Stimulated activated CD8-positive, alpha-beta memory T cell treated with anti-CD3 and anti-CD28 coated beads, Interleukin-4, amount 100 ng/mL, for 24 hours (primary cell): ENCODE data around the gene SMIM36.
"Not testable (repeated sequence)": the region's sequence is repeated elsewhere in the genome, so short reads cannot be mapped to it uniquely, and the experiment has no call there.

ENCODE experiments used
- DNase-seq: peaks from one replicate; pipeline ENCODE4 v3.0.0-alpha.2; 2020; ENCODE audit warnings: low read depth

SMIM36 gene

DNA sequence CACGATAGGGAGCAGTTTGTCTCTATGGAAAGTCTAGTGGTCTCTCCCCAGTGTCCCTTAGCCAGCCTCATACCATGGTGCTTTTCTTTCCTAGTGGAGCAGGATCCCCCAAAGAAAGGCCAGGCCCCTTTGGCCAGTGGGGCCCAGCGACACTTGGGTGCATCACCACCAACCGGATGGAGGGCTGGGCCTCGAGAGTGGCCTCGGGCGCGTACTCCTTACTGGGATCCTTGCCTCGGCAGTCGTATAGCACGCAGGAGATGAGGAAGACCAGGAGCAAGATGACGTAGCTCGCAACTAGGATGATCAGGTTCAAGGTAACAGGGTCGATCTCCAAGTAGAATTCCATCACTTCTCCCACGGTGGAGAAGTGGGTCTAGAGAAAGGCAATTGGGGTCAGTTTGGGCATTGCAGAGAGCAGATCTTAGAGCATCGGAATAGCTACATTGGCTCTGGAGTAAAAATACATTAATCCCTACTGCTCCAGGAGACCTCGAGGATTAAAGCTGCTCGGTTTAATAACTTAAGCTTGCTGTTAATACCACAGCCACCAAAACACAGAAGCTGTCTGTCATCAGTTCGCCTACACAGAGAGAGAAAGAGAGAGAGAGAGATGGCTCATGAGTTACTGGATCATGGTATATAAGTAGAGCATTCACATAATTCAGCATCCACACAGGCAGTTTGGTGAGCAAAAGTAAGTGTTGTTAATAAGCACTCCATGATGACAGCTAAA lies at the start of gene SMIM36:
TSS of gene SMIM36 (minus strand) at position 467 of the 736 bp plus-strand sequence.
- DNase-seq = no peak

DNA sequence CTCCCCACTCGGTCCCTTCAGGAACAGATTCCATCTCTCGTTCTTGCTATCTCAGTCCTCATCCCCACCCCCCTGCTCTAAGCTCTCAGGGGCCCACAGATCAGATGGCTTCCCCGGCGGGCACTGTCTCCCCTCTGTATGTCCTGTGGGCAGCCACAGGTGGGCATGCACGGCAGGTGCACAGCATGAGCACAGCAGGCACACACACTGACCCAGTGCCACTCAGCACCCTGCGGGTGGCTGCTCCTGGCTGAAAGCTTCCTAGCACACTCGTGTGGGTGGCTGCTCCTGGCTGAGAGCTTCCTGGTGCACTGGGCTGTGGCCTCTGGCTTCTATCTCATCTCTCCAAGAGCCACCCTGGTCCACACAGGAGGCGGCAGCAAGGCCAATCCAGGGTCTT lies 44.5 kb upstream of the SMIM36 start:
- no peak for DNase-seq

DNA sequence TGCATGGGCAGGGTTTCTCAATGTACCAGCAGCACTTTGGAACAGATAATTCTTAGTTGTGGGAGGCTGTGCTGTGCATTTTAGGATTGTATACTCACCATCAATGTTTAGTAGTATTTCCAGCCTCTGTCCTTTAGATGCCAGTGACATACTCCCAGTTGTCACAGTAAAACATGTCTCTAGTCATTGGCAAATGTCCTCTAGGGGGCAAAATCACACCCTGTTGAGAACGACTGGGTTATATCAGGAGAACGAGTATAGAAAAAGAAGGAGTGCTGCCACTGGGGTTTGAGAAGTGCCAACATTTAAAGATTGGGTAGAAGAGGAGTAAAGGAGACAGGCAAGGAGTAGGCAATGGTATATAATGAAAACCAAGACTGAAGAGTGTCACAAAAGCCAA lies 37.9 kb upstream of the SMIM36 start:
- DNase-seq = no peak

DNA sequence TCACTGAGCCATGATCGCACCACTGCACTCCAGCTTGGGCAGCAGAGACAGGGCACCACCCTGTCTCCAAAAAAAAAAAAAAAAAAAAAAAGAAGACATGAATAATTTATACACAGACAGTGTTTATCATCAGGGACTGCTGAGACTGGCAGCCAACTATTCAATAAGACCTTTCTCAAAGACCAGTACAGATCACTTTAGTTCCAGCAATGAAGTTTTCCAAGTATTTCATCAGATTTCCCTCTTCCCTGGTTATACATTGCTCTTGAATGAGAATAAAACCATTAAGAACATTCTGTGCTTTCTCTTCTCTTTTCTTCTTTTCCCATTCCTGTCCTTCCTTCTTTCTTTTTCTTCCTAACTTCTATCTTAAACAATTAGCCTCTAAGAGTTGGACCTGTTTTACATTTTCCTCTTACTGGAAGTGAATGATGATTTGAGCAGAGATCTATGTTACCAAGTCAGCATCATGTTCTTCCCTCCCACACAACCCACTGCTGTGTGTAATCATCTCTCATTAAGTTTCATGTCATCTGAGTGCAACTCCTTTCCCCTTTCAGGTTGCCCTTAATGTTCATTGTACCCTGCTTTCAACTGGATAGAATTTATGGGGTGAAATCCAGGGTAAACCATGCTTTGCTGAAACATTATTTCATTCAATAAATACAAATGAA lies 35.9 kb upstream of the SMIM36 start:
- no peak for DNase-seq

DNA sequence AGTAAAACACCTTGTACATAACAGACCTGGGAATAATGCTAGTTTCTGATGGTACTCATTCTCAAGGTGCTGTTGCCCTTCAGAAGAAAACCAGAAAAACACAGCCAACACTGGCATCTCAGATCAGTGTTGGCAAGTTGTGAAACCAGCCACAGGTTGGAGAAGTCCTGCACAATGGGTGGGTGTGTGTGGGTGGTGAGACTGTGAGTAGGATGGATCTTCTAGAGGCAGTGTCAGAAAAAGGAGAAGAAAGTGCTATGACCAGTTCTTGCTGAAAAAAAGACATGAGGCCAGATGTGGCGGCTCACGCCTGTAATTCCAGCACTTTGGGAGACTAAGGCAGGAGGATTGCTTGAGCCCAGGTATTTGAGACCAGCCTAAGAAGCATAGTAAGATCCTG lies 35.2 kb upstream of the SMIM36 start:
- no peak for DNase-seq

DNA sequence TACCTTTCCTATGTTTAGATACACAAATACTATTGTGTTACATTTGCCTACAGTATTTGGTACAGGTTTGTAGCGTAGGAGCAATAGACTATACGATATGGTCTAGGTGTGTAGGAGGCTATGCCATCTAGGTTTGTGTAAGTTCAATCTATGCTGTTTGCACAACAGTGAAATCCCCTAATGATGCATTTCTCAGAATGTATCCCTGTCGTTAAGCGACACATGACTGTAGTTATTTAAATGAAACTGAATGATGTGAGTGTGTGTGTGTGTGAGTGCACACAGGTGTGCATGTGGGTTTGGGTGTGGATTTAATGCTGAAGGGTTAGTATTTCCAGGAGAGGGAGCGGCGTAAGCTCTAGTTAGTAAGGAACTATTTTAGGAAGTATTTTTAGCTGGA lies 34.6 kb upstream of the SMIM36 start:
- no peak for DNase-seq

DNA sequence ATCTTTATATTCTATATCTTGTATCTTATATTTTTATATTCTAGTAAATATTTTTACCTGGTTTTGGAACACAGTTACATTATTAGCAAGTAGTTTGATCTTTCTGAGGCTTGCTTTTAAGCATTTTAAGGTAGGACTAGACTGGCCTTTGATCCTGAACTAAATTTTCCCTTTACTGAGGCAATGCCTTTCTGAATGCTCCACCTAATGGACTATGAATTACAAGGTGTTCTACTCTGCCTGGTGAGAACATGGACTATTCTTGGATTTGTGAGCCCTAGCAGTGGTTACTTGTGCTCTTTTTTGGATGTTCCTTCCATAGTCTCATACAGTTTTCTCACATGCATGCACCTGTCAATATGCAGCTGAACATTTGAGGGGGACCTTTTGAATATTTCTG lies 32.5 kb upstream of the SMIM36 start:
- DNase-seq = no peak

DNA sequence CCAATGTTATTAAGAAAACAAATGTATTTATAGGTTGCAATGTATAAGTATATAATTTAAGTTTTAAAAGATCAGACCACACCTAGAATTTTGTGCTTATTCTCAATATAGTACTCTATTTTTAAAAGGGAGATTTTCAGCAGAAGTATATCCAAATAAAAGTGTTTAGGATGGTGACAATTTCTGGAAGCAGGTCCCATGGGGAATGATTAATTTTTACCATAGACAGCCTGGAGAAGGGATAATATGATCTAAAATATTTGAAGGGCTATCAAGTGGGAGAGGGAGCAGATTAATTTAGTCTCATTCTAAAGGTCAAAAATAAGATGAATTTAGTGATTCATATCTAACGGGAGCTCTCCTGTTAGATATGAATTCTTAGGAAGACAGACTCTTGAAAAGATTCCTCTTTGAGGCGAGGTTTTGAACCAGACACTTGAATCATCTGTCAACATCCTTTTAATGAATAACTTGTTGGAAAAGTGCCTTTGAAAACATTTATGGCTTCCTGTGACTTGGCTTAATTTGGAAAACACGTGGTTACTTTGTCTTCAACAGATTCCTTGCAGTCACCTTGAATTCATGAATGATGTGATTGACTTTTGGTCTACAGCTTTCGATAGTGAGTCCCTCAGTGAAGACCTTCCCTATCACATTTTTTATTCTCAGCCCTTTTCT lies 29.3 kb upstream of the SMIM36 start:
- DNase-seq = no peak

DNA sequence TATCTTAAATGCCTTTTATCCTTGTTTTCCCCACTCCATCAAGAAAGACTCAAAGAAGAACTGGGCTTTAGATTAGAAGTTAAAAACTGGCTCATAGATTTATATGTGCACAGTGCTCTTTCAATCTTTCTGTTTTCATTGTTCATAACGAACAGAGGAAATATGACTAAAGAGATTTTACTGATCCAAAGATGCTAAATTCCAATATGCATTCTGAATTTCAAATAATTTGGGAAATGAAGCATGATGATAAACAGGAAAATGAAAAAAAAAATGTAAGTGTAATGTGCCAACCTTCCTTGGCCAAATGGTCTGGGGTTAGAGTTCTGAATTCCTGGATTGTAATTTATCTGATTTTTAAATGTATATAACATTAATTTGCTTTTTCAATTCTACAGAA lies 25.0 kb upstream of the SMIM36 start:
- DNase-seq = no peak

DNA sequence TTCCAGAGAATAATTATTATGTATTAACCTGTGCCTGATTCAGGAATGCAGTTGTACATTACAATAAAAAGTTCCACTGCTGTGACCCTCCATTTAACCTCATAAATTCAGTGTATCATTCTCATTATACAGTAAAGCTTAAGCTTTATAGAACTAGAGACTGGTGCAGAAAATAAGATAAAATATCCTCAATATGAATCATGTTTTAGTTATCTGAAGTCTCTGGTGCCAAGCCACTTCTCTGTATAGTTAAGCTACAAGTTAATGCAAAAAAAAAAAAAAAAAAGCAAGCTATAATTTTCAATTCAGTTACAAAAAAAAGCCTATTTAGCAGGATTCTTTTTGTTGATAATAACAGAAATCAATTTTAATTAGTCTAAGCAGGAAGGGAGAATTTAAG lies 22.4 kb upstream of the SMIM36 start:
- DNase-seq = no peak

DNA sequence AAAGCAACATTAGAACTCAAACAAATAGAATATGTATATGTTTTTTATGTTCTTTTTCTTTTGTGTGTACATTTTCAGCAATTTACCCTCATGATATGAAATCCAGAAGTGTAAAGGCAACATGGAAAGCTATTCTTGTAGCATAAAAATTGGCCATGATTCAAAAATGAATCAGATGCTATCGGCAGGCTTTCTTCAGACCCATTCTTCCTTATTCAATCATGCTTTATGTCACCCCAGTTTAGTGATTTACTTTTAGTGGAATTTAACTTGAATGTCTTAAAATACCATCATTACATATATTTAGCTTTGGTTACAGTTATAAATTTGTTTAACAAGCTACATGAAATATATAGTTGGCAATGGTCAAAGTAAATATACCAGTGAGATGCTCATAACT lies 21.4 kb upstream of the SMIM36 start:
- DNase-seq = no peak

DNA sequence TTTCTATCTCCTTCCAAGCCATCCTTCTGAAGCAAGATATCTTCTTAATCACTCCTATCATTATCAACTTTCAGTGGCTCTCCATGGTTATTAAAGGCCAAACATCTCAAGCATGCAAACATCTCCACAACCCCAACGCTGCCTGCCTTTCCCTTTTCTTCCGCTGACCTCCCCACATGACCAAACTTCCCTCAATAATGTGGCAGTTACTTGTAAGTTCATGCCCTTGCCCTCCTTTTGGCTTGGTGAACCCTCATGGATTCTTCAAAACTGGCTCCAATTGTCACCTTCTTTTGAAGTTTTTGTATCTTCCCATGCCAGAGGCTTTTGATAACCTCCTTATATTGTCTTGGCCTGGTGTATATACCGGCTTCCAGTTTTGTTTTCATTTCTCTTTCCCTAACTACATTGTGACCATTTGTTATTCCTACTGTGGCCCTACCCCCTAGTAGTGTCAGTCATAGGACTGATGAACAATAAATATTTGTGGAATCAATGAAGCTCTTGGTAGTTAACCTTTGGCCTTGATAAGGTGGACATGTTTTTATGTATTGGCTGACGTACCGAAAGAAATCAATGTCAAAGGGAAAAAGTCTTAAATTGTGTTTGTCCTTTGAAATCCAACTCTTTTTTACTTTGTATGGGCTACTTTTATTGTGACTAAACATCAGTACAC lies 19.9 kb upstream of the SMIM36 start:
- DNase-seq = no peak

DNA sequence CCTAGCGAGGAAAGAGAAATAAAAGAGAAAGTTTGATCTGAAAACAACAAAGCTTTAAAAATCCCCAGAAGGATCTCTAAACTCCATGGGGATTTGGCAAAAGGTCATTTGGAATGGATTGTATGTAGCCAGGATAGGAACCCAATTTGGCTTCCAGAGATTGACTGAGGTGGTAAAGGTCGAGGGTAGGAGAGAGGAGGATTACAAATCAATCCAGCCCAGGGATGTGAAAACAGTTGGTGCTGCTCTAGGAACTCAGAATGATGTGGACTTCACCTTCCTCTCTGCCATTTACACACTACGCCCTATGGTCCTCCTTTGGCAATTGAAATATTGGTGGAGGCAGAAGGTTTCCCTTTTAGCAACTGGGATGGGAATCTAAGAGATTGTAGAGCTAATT lies 18.8 kb upstream of the SMIM36 start:
- no peak for DNase-seq

DNA sequence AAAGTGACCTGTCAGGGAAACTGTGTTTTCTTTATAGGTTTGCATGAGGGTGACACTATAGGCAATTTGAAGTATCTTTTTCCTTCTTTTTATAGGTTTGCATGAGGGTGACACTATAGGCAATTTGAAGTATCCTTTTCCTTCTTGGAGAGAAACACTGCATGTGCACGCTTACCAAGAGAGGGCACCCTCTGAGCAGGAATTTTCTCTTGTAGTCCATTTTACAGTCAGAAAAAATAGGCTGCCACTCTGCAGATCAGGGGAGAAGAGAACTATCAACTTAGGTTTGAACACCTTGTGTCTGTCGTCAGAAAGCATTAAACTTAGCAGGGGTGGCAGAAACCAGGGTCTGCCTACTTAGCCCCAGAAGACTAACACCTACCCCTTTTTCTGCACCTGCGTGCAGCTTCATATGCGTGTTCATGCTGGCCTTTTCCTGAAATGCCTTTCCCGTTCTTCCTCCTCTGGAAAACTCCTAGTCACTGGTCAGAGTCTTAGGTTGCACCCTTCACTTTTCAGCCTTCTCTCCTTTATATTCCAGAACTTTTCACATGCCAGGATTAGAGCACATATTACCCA lies 16.4 kb upstream of the SMIM36 start:
- DNase-seq = no peak

DNA sequence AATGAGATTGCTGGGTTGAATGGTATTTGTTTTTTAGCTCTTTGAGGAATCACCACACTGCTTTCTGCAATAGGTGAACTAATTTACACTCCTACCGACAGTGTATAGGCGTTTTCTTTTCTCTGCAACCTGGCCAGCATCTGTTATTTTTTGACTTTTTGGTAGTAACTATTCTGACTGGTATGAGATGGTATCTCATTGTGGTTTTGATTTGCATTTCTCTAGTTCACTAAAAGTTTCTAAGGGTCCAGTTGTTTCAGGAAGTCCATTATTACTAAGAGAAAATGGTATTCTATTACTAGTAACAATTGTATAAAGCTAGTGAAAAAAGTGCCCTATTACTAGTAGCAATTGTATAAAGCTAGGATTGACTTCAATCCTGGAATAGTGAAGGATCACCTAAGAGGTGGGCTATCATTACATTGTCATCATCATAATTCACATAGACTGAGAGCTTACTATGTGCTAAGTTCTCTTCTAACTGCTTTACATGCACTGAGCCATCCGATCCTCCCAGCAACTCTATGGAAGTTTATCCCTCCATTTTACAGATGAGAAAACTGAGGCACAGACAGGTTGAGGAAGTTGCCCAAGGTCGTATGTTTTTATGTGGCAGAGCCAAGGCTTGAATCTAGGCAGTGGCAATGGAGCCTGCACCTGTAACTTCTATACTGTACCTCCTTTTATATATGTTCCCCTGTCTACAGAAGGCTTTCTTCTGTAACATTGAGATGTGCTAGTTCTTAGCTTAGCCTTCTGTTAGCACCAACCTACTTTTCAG lies 13.4 kb upstream of the SMIM36 start:
- DNase-seq = no peak

DNA sequence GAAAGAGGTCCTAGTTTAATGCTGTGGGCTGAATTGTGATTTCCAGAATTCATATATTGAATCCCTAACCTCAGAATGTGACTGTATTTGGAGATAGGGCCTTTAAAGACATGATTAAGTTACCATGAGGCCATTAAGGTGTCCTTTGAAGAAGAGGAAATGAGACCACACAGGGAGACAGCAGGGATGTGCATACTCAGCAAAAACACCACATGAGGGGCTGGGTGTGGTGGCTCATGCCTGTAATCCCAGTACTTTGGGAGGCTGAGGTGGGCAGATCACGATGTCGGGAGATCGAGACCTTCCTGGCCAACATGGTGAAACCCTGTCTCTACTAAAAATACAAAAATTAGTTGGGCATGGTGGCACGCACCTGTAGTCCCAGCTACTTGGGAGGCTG lies 11.8 kb upstream of the SMIM36 start:
- not testable (repeated sequence) for DNase-seq

DNA sequence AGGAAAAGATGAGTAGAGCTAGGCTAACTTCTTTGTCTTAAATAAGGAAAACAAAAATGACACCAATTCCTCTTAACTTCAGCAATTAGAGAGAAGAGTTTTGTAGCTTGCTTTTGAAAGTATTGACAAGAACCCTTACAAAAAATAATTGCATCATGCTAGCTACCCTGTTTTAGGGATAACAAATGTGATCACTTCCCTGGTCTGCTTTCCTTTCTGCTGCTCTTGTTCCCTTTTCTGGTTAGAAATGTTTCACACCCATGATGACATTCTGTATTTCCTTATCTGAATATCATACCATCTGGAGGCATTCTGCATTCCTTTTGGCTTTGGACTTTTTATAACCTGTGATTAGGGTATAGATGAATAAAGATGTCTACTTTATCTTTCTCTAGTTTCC lies 9.9 kb upstream of the SMIM36 start:
- no peak for DNase-seq

DNA sequence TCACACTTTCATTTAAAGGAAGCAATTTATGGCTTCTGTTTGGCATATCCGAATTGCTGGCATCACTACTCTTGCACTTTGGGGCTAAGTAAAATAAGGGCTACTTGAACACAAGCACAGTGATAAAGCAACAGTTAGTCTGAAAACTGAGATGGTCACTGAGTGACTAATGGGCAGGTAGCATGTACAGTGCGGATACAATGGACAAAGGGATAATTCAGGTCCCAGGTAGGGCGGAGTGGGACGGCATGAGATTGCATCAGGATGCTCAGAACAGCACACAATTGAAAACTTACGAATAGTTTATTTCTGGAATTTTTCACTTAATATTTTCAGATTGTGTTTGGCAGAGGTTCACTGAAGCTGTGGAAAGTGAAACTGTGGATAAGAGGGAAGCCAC lies 9.2 kb upstream of the SMIM36 start:
- DNase-seq = no peak

DNA sequence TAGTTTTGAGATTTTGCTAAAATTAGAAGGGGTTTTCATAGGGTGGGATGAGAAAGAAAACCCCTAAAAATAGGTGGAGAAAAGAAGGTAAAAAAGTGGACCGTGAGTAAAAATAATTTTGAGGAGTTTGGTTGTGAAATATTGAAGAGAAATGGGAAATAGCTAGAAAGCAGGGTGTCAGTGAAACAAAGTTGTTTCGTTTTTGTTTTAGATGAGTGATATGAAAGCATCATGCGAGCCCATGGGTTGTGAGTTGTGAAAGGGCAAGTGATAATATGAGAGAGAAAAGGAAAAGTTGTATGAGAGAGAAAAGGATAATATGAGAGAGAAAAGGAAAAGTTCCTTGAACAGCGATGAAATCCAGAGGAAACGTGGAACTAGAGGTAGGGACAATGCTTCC lies 7.3 kb upstream of the SMIM36 start:
- no peak for DNase-seq

DNA sequence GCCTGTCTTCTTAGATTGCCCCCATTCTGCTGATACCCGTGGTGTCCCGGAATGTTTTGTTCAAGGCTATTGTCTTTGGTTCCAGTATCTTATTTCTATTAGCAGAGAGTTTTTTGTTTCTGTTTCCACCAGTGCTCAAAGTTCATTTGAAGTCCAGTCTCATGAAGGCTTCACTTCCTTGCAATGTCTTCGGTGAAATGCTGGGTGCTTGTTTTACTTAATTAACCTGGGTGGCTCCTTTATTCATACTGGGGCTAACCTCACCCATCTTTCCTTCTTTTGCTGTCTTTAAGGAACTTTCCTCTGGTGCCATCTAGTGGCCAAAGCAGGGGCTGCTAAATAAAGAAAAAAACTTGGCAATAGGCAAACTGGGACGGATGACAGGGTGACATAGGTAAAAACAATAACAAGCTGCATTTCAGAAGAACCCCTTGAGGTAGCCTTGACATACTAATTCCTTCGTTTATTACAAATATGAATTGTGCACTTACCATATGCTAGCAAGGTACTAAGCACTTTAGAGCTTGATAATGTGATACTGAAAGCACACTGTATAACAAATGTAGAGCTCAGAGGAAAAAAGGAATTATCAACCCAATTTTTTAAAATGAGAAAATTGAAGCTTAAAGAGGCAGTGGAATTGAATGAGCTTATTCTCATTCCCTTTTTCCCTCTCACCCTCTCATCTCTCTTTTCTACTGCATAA lies 2.8 kb upstream of the SMIM36 start:
- peak; percentile 30 for DNase-seq

DNA sequence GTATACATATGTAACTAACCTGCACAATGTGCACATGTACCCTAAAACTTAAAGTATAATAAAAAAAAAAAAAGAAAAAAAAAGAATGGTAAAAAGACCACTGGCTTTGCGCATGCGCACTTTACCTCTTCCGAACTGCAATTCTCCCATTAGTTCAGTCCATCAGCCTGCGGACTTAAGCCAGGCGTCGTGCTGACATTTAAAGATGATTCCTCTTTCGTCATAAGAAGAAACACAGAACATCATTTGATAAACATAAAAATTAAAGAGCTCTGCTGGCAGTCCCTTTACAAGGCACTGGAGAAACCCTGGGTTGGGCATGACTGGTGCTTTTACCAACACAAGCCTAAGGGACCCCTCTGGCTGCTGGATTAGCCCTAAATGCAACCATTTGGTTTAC lies 3.6 kb downstream of the SMIM36 start:
- not testable (repeated sequence) for DNase-seq
